ENCODE data around the gene COQ4. TPM values are rescaled to one million over a fixed set of nuclear protein-coding genes. Genes with fewer than 3 reads are reported as not detected.

The COQ4 gene
- total RNA-seq, 1 donor from 2014 or later: 11.4 TPM

GRCh38 chr9:128321879-128322403 is 698 bp upstream of the COQ4 start:
- Histone ChIP-seq H3K9me3 (no peaks in the 10 kb centered on the region), H3K36me3 (peaks cover 26 to 36% of the 10 kb centered on the region in 2 donors), H3K27me3 (no peaks in the 10 kb centered on the region), H3K4me3 (peak overlapping the region; percentile 72 to 76), H3K27ac (peak overlapping the region; percentile 82 to 85), H3K4me1 (peaks cover 11 to 17% of the 10 kb centered on the region in 2 donors)
- intact Hi-C loops (cut with DNase I): loop anchor here (1.0 to 5.0 kb wide), 5 partner anchors 18 to 195 kb away; partner anchors contain the start of genes GOLGA2, ODF2, PTGES2 and SLC27A4
- TF ChIP-seq CTCF (IDR thresholded peaks at IDR 0.05): no peak
- DNase-seq (ENCODE audit: low spot score in 2 of 2): no peak

- H3K9me3 ChIP-seq: no peaks in the 10 kb centered on the region
- peaks cover 22 to 29% of the 10 kb centered on the region in 2 donors for H3K36me3 ChIP-seq
- peak overlapping the region; percentile 72 to 76 for H3K4me3 ChIP-seq
- intact Hi-C loops (cut with DNase I): loop anchor here (2.0 to 5.0 kb wide), 3 partner anchors 48 to 196 kb away; partner anchors contain the start of genes ODF2, PTGES2 and URM1
- no peak for TF ChIP-seq CTCF (IDR thresholded peaks at IDR 0.05)
- H3K27me3 ChIP-seq: no peaks in the 10 kb centered on the region
- peaks cover 11 to 17% of the 10 kb centered on the region in 2 donors for H3K4me1 ChIP-seq
- DNase-seq (ENCODE audit: low spot score in 2 of 2): no peak
- peak overlapping the region; percentile 82 to 85 for H3K27ac ChIP-seq
These were observed 632 bp downstream of the COQ4 start for GRCh38 chr9:128323212-128323730.

GRCh38 chr9:128323791-128324190 is 1.2 kb downstream of the COQ4 start:
- intact Hi-C loops (cut with DNase I): loop anchor here (2.0 to 5.0 kb wide), 3 partner anchors 47 to 196 kb away; partner anchors contain the start of genes ODF2, PTGES2 and URM1
- Histone ChIP-seq H3K27ac (no peak overlapping the region), H3K4me3 (peak overlapping the region; percentile 72 to 76), H3K9me3 (no peaks in the 10 kb centered on the region), H3K27me3 (no peaks in the 10 kb centered on the region), H3K4me1 (peaks cover 11 to 17% of the 10 kb centered on the region in 2 donors), H3K36me3 (peaks cover 17 to 25% of the 10 kb centered on the region in 2 donors)
- no peak for DNase-seq (ENCODE audit: low spot score in 2 of 2)
- no peak for TF ChIP-seq CTCF (IDR thresholded peaks at IDR 0.05)

- Histone ChIP-seq H3K36me3 (peaks cover 15 to 25% of the 10 kb centered on the region in 2 donors), H3K9me3 (no peaks in the 10 kb centered on the region), H3K27ac (no peak overlapping the region), H3K27me3 (no peaks in the 10 kb centered on the region), H3K4me3 (no peak overlapping the region), H3K4me1 (peaks cover 11 to 17% of the 10 kb centered on the region in 2 donors)
- TF ChIP-seq CTCF (IDR thresholded peaks at IDR 0.05): no peak
- DNase-seq (ENCODE audit: low spot score in 2 of 2): no peak
- intact Hi-C loops (cut with DNase I): loop anchor here (5.0 kb wide), 2 partner anchors 133 to 197 kb away; partner anchors contain the start of genes ODF2 and PTGES2
These were observed 1.8 kb downstream of the COQ4 start for GRCh38 chr9:128324401-128324800.

GRCh38 chr9:128325629-128326028 is 3.0 kb downstream of the COQ4 start:
- Histone ChIP-seq H3K36me3 (peaks cover 15 to 25% of the 10 kb centered on the region in 2 donors), H3K9me3 (no peaks in the 10 kb centered on the region), H3K27ac (no peak overlapping the region), H3K27me3 (no peaks in the 10 kb centered on the region), H3K4me3 (no peak overlapping the region), H3K4me1 (peaks cover 11 to 17% of the 10 kb centered on the region in 2 donors)
- DNase-seq (ENCODE audit: low spot score in 2 of 2): no peak
- TF ChIP-seq CTCF (IDR thresholded peaks at IDR 0.05): no peak
- intact Hi-C loops (cut with DNase I): no loop called here
